Liver (tissue), 9 donors: ENCODE data around the gene KCNS1. TPM values are rescaled to one million over a fixed set of nuclear protein-coding genes. Genes with fewer than 3 reads are reported as not detected.

Experiments used
- DNase-seq: peaks from one replicate; pipeline ENCODE4 v3.0.0-alpha.2; 2017; ENCODE audit warnings: low spot score
- H3K27ac ChIP-seq, 2 donors: one replicate each; pipeline ENCODE4 v1.7.0; 2013; ENCODE audit warnings: inconsistent platforms in 2 of 2, low read length in 2 of 2, control low read depth in 1 of 2, low read depth in 1 of 2, mild to moderate bottlenecking in 1 of 2
- H3K27me3 ChIP-seq, 4 donors: one replicate each; pipeline versions ENCODE4 v1.6.1 to v1.7.0; 2013; ENCODE audit warnings: low read length in 3 of 4, inconsistent platforms in 1 of 4, mild to moderate bottlenecking in 1 of 4, moderate library complexity in 1 of 4; ENCODE audit not compliant: control insufficient read depth in 4 of 4, insufficient read depth in 4 of 4
- H3K36me3 ChIP-seq, 4 donors: one replicate each; pipeline versions ENCODE4 v1.6.1 to v1.7.0; 2013; ENCODE audit warnings: low read length in 3 of 4, mild to moderate bottlenecking in 3 of 4, low read depth in 1 of 4, moderate library complexity in 1 of 4; ENCODE audit not compliant: control insufficient read depth in 4 of 4, insufficient read depth in 3 of 4
- H3K4me1 ChIP-seq, 4 donors: one replicate each; pipeline versions ENCODE4 v1.6.1 to v1.7.0; 2013; ENCODE audit warnings: low read length in 3 of 4, mild to moderate bottlenecking in 3 of 4, moderate library complexity in 1 of 4; ENCODE audit not compliant: control insufficient read depth in 4 of 4, insufficient read depth in 4 of 4
- H3K4me3 ChIP-seq, 3 donors: one replicate each; pipeline versions ENCODE4 v1.6.1 to v1.7.0; 2013; ENCODE audit warnings: low read length in 3 of 3, control low read depth in 1 of 3, low read depth in 1 of 3, mild to moderate bottlenecking in 1 of 3
- H3K9ac ChIP-seq, 2 donors: one replicate each; pipeline ENCODE4 v1.7.0; 2013; ENCODE audit warnings: low read length in 2 of 2, mild to moderate bottlenecking in 2 of 2, moderate library complexity in 2 of 2, control low read depth in 1 of 2, low read depth in 1 of 2
- H3K9me3 ChIP-seq, 4 donors: one replicate each; pipeline versions ENCODE4 v1.6.1 to v1.7.0; 2013; ENCODE audit warnings: low read length in 3 of 4; ENCODE audit not compliant: control insufficient read depth in 4 of 4
- ATF3 ChIP-seq: IDR thresholded peaks from 2 replicates; pipeline ENCODE4 v1.6.1; 2016; ENCODE audit warnings: antibody characterized with exemption
- CTCF ChIP-seq: fragments of 150-350 bp; IDR thresholded peaks from 2 replicates; pipeline ENCODE4 v1.5.1; 2017; ENCODE audit warnings: improper control_type of control experiment, low read depth, low read length; ENCODE audit not compliant: missing input control
- EGR1 ChIP-seq, 2 donors: IDR thresholded peaks; 2 replicates each; pipeline ENCODE4 v1.6.1; 2016 to 2018; ENCODE audit warnings: antibody characterized with exemption in 2 of 2, low read depth in 2 of 2
- FOXA1 ChIP-seq: IDR thresholded peaks from 2 replicates; pipeline ENCODE4 v1.6.1; 2016; ENCODE audit warnings: antibody characterized with exemption
- FOXA2 ChIP-seq: IDR thresholded peaks from 2 replicates; pipeline ENCODE4 v1.6.1; 2016; ENCODE audit warnings: antibody characterized with exemption
- GABPA ChIP-seq, 2 donors: IDR thresholded peaks in 1 of 2; conservative IDR thresholded peaks in 1 of 2; 2 replicates each; pipeline ENCODE4 v1.6.1; 2016; ENCODE audit warnings: antibody characterized with exemption in 2 of 2, mild to moderate bottlenecking in 1 of 2, moderate library complexity in 1 of 2
- HNF4A ChIP-seq, 2 donors: conservative IDR thresholded peaks; 2 replicates each; pipeline ENCODE4 v1.6.1; 2016; ENCODE audit warnings: antibody characterized with exemption in 2 of 2, mild to moderate bottlenecking in 2 of 2
- HNF4G ChIP-seq: IDR thresholded peaks from 2 replicates; pipeline ENCODE4 v1.6.1; 2016; ENCODE audit warnings: antibody characterized with exemption
- MAX ChIP-seq: IDR thresholded peaks from 2 replicates; pipeline ENCODE4 v1.6.1; 2016; ENCODE audit warnings: antibody characterized with exemption
- NR2F2 ChIP-seq: IDR thresholded peaks from 2 replicates; pipeline ENCODE4 v1.6.1; 2016; ENCODE audit warnings: antibody characterized with exemption
- RAD21 ChIP-seq, 2 donors: IDR thresholded peaks; 2 replicates each; pipeline ENCODE4 v1.6.1; 2016; ENCODE audit warnings: antibody characterized with exemption in 2 of 2, mild to moderate bottlenecking in 2 of 2
- REST ChIP-seq: IDR thresholded peaks from 2 replicates; pipeline ENCODE4 v1.6.1; 2016; ENCODE audit warnings: antibody characterized with exemption, mild to moderate bottlenecking
- SP1 ChIP-seq: IDR thresholded peaks from 2 replicates; pipeline ENCODE4 v1.6.1; 2018; ENCODE audit warnings: antibody characterized with exemption, mild to moderate bottlenecking
- TAF1 ChIP-seq: conservative IDR thresholded peaks from 2 replicates; pipeline ENCODE4 v1.6.1; 2016; ENCODE audit warnings: antibody characterized with exemption, mild to moderate bottlenecking
- YY1 ChIP-seq: IDR thresholded peaks from 2 replicates; pipeline ENCODE4 v1.6.1; 2016; ENCODE audit warnings: antibody characterized with exemption, mild to moderate bottlenecking
- ZBTB33 ChIP-seq: IDR thresholded peaks from 2 replicates; pipeline ENCODE4 v1.6.1; 2016; ENCODE audit warnings: antibody characterized with exemption
- WGBS: extraction: QIAGEN DNeasy Blood & Tissue Kit; methylation state at CpG from one replicate; pipeline ENCODE4 v1.1.7; 2013; 5-methylcytosine and 5-hydroxymethylcytosine counted together
- polyA plus RNA-seq, 2 donors: library from polyadenylated mRNA; stranded (reverse) in 1 of 2; unstranded in 1 of 2; fragments of 200-250 nt in 1 of 2; fragments of >200 nt in 1 of 2; fragmentation: Nextera tagmentation in 1 of 2; extraction: Ambion mirVana in 1 of 2; gene quantifications; one replicate each; pipeline versions ENCODE4 v1.2.1 to v1.2.3, GENCODE V29; 2013 to 2015
- total RNA-seq, 2 donors: library from RNA; depleted of rRNA; stranded (reverse); fragments of >200 nt; gene quantifications; one replicate each; pipeline ENCODE4 v1.2.3, GENCODE V29; 2014
- donor health status: healthy.
- donor health status: healthy.
- donor health status: healthy.
- donor health status: healthy.
- donor health status: healthy.

Gene KCNS1
- total and polyA plus RNA-seq, 4 donors = 0.02 to 0.09 TPM; not detected in 2

GRCh38 chr20:45061244-45061643 lies 39.7 kb downstream of the KCNS1 start (continued):
- no peak for TF ChIP-seq CTCF

GRCh38 chr20:45060294-45060693 lies 40.6 kb downstream of the KCNS1 start:
- Histone ChIP-seq H3K4me3 (no peak overlapping the region), H3K36me3 (peaks cover 0 to 5% (median 0%) of the 10 kb centered on the region in 4 donors), H3K9me3 (no peaks in the 10 kb centered on the region), H3K27me3 (no peaks in the 10 kb centered on the region), H3K27ac (no peak overlapping the region), H3K9ac (no peak overlapping the region), H3K4me1 (no peaks in the 10 kb centered on the region)
- WGBS = 94% methylated on average over 4 of the region's 4 CpGs
- TF ChIP-seq ZBTB33 = no peak
- TF ChIP-seq GABPA (IDR thresholded peaks at IDR 0.05 in 1 of 2, conservative IDR thresholded peaks at IDR 0.05 in 1 of 2) = no peak
- TF ChIP-seq EGR1 (IDR thresholded peaks at IDR 0.05; ENCODE audit: low read depth in 2 of 2) = no peak
- no peak for TF ChIP-seq RAD21 (IDR thresholded peaks at IDR 0.05)
- no peak for TF ChIP-seq YY1
- TF ChIP-seq TAF1 = no peak
- no peak for TF ChIP-seq MAX
- TF ChIP-seq CTCF = no peak
- no peak for TF ChIP-seq ATF3
- no peak for TF ChIP-seq FOXA2
- TF ChIP-seq FOXA1 = no peak
- no peak for TF ChIP-seq HNF4G
- no peak for TF ChIP-seq REST
- TF ChIP-seq NR2F2 = no peak
- TF ChIP-seq HNF4A (conservative IDR thresholded peaks at IDR 0.05) = no peak
- TF ChIP-seq SP1 = no peak
- no peak for DNase-seq
